Measurements from ENCODE around the gene SIRT2. TPM values are rescaled to one million over a fixed set of nuclear protein-coding genes. Genes with fewer than 3 reads are reported as not detected.

The SIRT2 gene
- total and polyA plus RNA-seq, 4 donors, result 34.6 to 51.2 (median 38.6) TPM

- ATAC-seq (ENCODE audit: low FRiP score) (no peak), DNase-seq (no peak)
- H3K27ac ChIP-seq (ENCODE audit: low read depth in 1 of 2, low read length in 2 of 2), result no peak overlapping the region
- peaks cover 15 to 28% of the 10 kb centered on the region in 2 donors for H3K36me3 ChIP-seq (ENCODE audit: control insufficient read depth in 1 of 2, insufficient read depth in 2 of 2, low read length in 1 of 2)
- intact Hi-C loops (cut with DNase I), result loop anchor here in 1 of 2 donors (10.0 kb wide), 1 partner anchor 183 kb away; no protein-coding TSS in a partner anchor
- H3K27me3 ChIP-seq (ENCODE audit: control insufficient read depth in 1 of 2, insufficient read depth in 2 of 2, low read length in 1 of 2), result no peaks in the 10 kb centered on the region
- no peaks in the 10 kb centered on the region for H3K9me3 ChIP-seq (ENCODE audit: control insufficient read depth, low read length)
- no peak overlapping the region for H3K4me3 ChIP-seq (ENCODE audit: low read length in 2 of 2)
- peaks cover 0 to 2% of the 10 kb centered on the region in 2 donors for H3K4me1 ChIP-seq (ENCODE audit: control insufficient read depth in 1 of 2, insufficient read depth in 2 of 2, low read length in 2 of 2)
- 88 to 91% methylated on average over 7 of the region's 7 CpGs for WGBS, 2 donors
Measured at GRCh38 chr19:38837656-38838121, 61.7 kb downstream of the SIRT2 start.

- Histone ChIP-seq H3K4me3 (ENCODE audit: low read length in 2 of 2) (no peak overlapping the region), H3K36me3 (ENCODE audit: control insufficient read depth in 1 of 2, insufficient read depth in 2 of 2, low read length in 1 of 2) (peaks cover 15 to 27% of the 10 kb centered on the region in 2 donors), H3K9me3 (ENCODE audit: control insufficient read depth, low read length) (no peaks in the 10 kb centered on the region), H3K27me3 (ENCODE audit: control insufficient read depth in 1 of 2, insufficient read depth in 2 of 2, low read length in 1 of 2) (no peaks in the 10 kb centered on the region), H3K4me1 (ENCODE audit: control insufficient read depth in 1 of 2, insufficient read depth in 2 of 2, low read length in 2 of 2) (peaks cover 0 to 2% of the 10 kb centered on the region in 2 donors), H3K27ac (ENCODE audit: low read depth in 1 of 2, low read length in 2 of 2) (no peak overlapping the region)
- intact Hi-C loops (cut with DNase I), result loop anchor here in 1 of 2 donors (10.0 kb wide), 1 partner anchor 182 kb away; no protein-coding TSS in a partner anchor
- DNase-seq, result peak in 1 of 2 donors; percentile 44
- 87 to 88% methylated on average over 6 of the region's 6 CpGs for WGBS, 2 donors
- no peak for ATAC-seq (ENCODE audit: low FRiP score)
Measured at GRCh38 chr19:38836983-38837626, 62.3 kb downstream of the SIRT2 start.

GRCh38 chr19:38836159-38836982 lies 63.0 kb downstream of the SIRT2 start:
- intact Hi-C loops (cut with DNase I), result loop anchor here in 1 of 2 donors (10.0 kb wide), 1 partner anchor 182 kb away; no protein-coding TSS in a partner anchor
- Histone ChIP-seq H3K4me1 (ENCODE audit: control insufficient read depth in 1 of 2, insufficient read depth in 2 of 2, low read length in 2 of 2) (peaks cover 0 to 2% of the 10 kb centered on the region in 2 donors), H3K27me3 (ENCODE audit: control insufficient read depth in 1 of 2, insufficient read depth in 2 of 2, low read length in 1 of 2) (no peaks in the 10 kb centered on the region), H3K9me3 (ENCODE audit: control insufficient read depth, low read length) (no peaks in the 10 kb centered on the region), H3K27ac (ENCODE audit: low read depth in 1 of 2, low read length in 2 of 2) (peak overlapping the region in 1 of 2 donors; percentile 66), H3K36me3 (ENCODE audit: control insufficient read depth in 1 of 2, insufficient read depth in 2 of 2, low read length in 1 of 2) (peaks cover 15 to 26% of the 10 kb centered on the region in 2 donors), H3K4me3 (ENCODE audit: low read length in 2 of 2) (no peak overlapping the region)
- 48 to 56% methylated on average over 8 of the region's 8 CpGs for WGBS, 2 donors
- DNase-seq, result peak in 1 of 2 donors; percentile 9
- no peak for ATAC-seq (ENCODE audit: low FRiP score)

GRCh38 chr19:38834590-38834989 lies 64.8 kb downstream of the SIRT2 start:
- peaks cover 15 to 22% of the 10 kb centered on the region in 2 donors for H3K36me3 ChIP-seq (ENCODE audit: control insufficient read depth in 1 of 2, insufficient read depth in 2 of 2, low read length in 1 of 2)
- no peaks in the 10 kb centered on the region for H3K9me3 ChIP-seq (ENCODE audit: control insufficient read depth, low read length)
- ATAC-seq (ENCODE audit: low FRiP score) (no peak), DNase-seq (no peak)
- peak overlapping the region in 1 of 2 donors; percentile 47 for H3K27ac ChIP-seq (ENCODE audit: low read depth in 1 of 2, low read length in 2 of 2)
- H3K27me3 ChIP-seq (ENCODE audit: control insufficient read depth in 1 of 2, insufficient read depth in 2 of 2, low read length in 1 of 2), result no peaks in the 10 kb centered on the region
- whole genome bisulfite sequencing, 2 donors, result 95 to 96% methylated on average over 6 of the region's 6 CpGs
- intact Hi-C loops (cut with DNase I), result loop anchor here (5.0 to 10.0 kb wide), 2 partner anchors 102 to 180 kb away; no protein-coding TSS in a partner anchor
- no peak overlapping the region for H3K4me3 ChIP-seq (ENCODE audit: low read length in 2 of 2)
- H3K4me1 ChIP-seq (ENCODE audit: control insufficient read depth in 1 of 2, insufficient read depth in 2 of 2, low read length in 2 of 2), result peaks cover 0 to 2% of the 10 kb centered on the region in 2 donors

GRCh38 chr19:38834104-38834490 lies 65.3 kb downstream of the SIRT2 start:
- H3K4me1 ChIP-seq (ENCODE audit: control insufficient read depth in 1 of 2, insufficient read depth in 2 of 2, low read length in 2 of 2), result peaks cover 0 to 2% of the 10 kb centered on the region in 2 donors
- no peak for ATAC-seq (ENCODE audit: low FRiP score)
- WGBS, 2 donors, result 93% methylated on average over 4 of the region's 4 CpGs

GRCh38 chr19:38833092-38833425 lies 66.4 kb downstream of the SIRT2 start:
- ATAC-seq (ENCODE audit: low FRiP score) (no peak), DNase-seq (no peak)
- Histone ChIP-seq H3K36me3 (ENCODE audit: control insufficient read depth in 1 of 2, insufficient read depth in 2 of 2, low read length in 1 of 2) (peaks cover 9 to 14% of the 10 kb centered on the region in 2 donors), H3K9me3 (ENCODE audit: control insufficient read depth, low read length) (no peaks in the 10 kb centered on the region), H3K4me3 (ENCODE audit: low read length in 2 of 2) (no peak overlapping the region), H3K27me3 (ENCODE audit: control insufficient read depth in 1 of 2, insufficient read depth in 2 of 2, low read length in 1 of 2) (no peaks in the 10 kb centered on the region), H3K4me1 (ENCODE audit: control insufficient read depth in 1 of 2, insufficient read depth in 2 of 2, low read length in 2 of 2) (peaks cover 0 to 2% of the 10 kb centered on the region in 2 donors), H3K27ac (ENCODE audit: low read depth in 1 of 2, low read length in 2 of 2) (no peak overlapping the region)
- intact Hi-C loops (cut with DNase I), result loop anchor here (5.0 to 10.0 kb wide), 2 partner anchors 101 to 178 kb away; no protein-coding TSS in a partner anchor
- WGBS, 2 donors, result 92 to 96% methylated on average over 7 of the region's 7 CpGs

More at GRCh38 chr19:38834104-38834490, 65.3 kb downstream of the SIRT2 start:
- intact Hi-C loops (cut with DNase I), result loop anchor here (5.0 to 10.0 kb wide), 2 partner anchors 102 to 179 kb away; no protein-coding TSS in a partner anchor
- H3K27ac ChIP-seq (ENCODE audit: low read depth in 1 of 2, low read length in 2 of 2), result no peak overlapping the region
- H3K27me3 ChIP-seq (ENCODE audit: control insufficient read depth in 1 of 2, insufficient read depth in 2 of 2, low read length in 1 of 2), result no peaks in the 10 kb centered on the region
- no peak for DNase-seq
- H3K9me3 ChIP-seq (ENCODE audit: control insufficient read depth, low read length), result no peaks in the 10 kb centered on the region
- H3K36me3 ChIP-seq (ENCODE audit: control insufficient read depth in 1 of 2, insufficient read depth in 2 of 2, low read length in 1 of 2), result peaks cover 11 to 20% of the 10 kb centered on the region in 2 donors
- H3K4me3 ChIP-seq (ENCODE audit: low read length in 2 of 2), result no peak overlapping the region

- intact Hi-C loops (cut with DNase I), result loop anchor here (5.0 to 10.0 kb wide), 2 partner anchors 99 to 176 kb away; no protein-coding TSS in a partner anchor
- Histone ChIP-seq H3K4me3 (ENCODE audit: low read length in 2 of 2) (peak overlapping the region; percentile 42 to 43), H3K4me1 (ENCODE audit: control insufficient read depth in 1 of 2, insufficient read depth in 2 of 2, low read length in 2 of 2) (peaks cover 0 to 2% of the 10 kb centered on the region in 2 donors), H3K9me3 (ENCODE audit: control insufficient read depth, low read length) (no peaks in the 10 kb centered on the region), H3K27ac (ENCODE audit: low read depth in 1 of 2, low read length in 2 of 2) (peak overlapping the region in 1 of 2 donors; percentile 78), H3K36me3 (ENCODE audit: control insufficient read depth in 1 of 2, insufficient read depth in 2 of 2, low read length in 1 of 2) (no peaks in the 10 kb centered on the region), H3K27me3 (ENCODE audit: control insufficient read depth in 1 of 2, insufficient read depth in 2 of 2, low read length in 1 of 2) (no peaks in the 10 kb centered on the region)
- ATAC-seq (ENCODE audit: low FRiP score) (peak; percentile 64), DNase-seq (peak; percentile 81 to 88)
- WGBS, 2 donors, result 2 to 5% methylated on average over 16 of the region's 16 CpGs
Measured at GRCh38 chr19:38831142-38831605, 68.2 kb downstream of the SIRT2 start.

- H3K27me3 ChIP-seq (ENCODE audit: control insufficient read depth in 1 of 2, insufficient read depth in 2 of 2, low read length in 1 of 2), result no peaks in the 10 kb centered on the region
- ATAC-seq (ENCODE audit: low FRiP score) (no peak), DNase-seq (no peak)
- H3K4me1 ChIP-seq (ENCODE audit: control insufficient read depth in 1 of 2, insufficient read depth in 2 of 2, low read length in 2 of 2), result peaks cover 0 to 1% of the 10 kb centered on the region in 2 donors
- 71 to 72% methylated on average over 4 of the region's 4 CpGs for WGBS, 2 donors
- H3K4me3 ChIP-seq (ENCODE audit: low read length in 2 of 2), result no peak overlapping the region
- H3K36me3 ChIP-seq (ENCODE audit: control insufficient read depth in 1 of 2, insufficient read depth in 2 of 2, low read length in 1 of 2), result no peaks in the 10 kb centered on the region
- no peak overlapping the region for H3K27ac ChIP-seq (ENCODE audit: low read depth in 1 of 2, low read length in 2 of 2)
- H3K9me3 ChIP-seq (ENCODE audit: control insufficient read depth, low read length), result no peaks in the 10 kb centered on the region
- intact Hi-C loops (cut with DNase I), result loop anchor here (5.0 to 10.0 kb wide), 2 partner anchors 98 to 175 kb away; no protein-coding TSS in a partner anchor
Measured at GRCh38 chr19:38830039-38830733, 69.2 kb downstream of the SIRT2 start.

Data from aorta (tissue), 5 donors.